22Rv1 (cell line): ENCODE data around the gene ASB3.

Experiments
- CTCF ChIP-seq: fragments of 450-650 bp; IDR thresholded peaks from 2 replicates; pipeline ENCODE4 v1.5.1; 2017; ENCODE audit warnings: mild to moderate bottlenecking
- ZFX ChIP-seq: fragments of 450-650 bp; IDR thresholded peaks from 2 replicates; pipeline ENCODE4 v1.6.1; 2017; ENCODE audit warnings: antibody characterized with exemption, borderline replicate concordance

- TF ChIP-seq CTCF (no peak), ZFX (no peak)
Measured at GRCh38 chr2:53827398-53828175, 40.8 kb upstream of the ASB3 start.
